OCI-M2 (cell line): ENCODE data around the gene NTRK3.
"Not testable (repeated sequence)": the region's sequence is repeated elsewhere in the genome, so short reads cannot be mapped to it uniquely, and the experiment has no call there.

Experiments
- DNase-seq: peaks from one replicate; lab custom pipeline; 2025; ENCODE audit not compliant: unreplicated experiment; lab: John Stamatoyannopoulos, UW

Gene NTRK3

GRCh38 chr15:88038261-88038660 is 218.3 kb downstream of the NTRK3 start:
- no peak for DNase-seq

- DNase-seq = no peak
Measured at GRCh38 chr15:88036154-88036839, 220.2 kb downstream of the NTRK3 start.

GRCh38 chr15:88035381-88035780 is 221.2 kb downstream of the NTRK3 start:
- DNase-seq = no peak

- DNase-seq = not testable (repeated sequence)
Measured at GRCh38 chr15:88033421-88033820, 223.1 kb downstream of the NTRK3 start.

- DNase-seq = no peak
Measured at GRCh38 chr15:88032787-88033186, 223.8 kb downstream of the NTRK3 start.

- no peak for DNase-seq
Measured at GRCh38 chr15:88031461-88031860, 225.1 kb downstream of the NTRK3 start.

- DNase-seq = no peak
Measured at GRCh38 chr15:88029696-88030095, 226.8 kb downstream of the NTRK3 start.

GRCh38 chr15:88028024-88028423 is 228.5 kb downstream of the NTRK3 start:
- DNase-seq = no peak

- no peak for DNase-seq
Measured at GRCh38 chr15:88023914-88024313, 232.6 kb downstream of the NTRK3 start.

- DNase-seq = no peak
Measured at GRCh38 chr15:88022716-88023115, 233.8 kb downstream of the NTRK3 start.

GRCh38 chr15:88021601-88022000 is 234.9 kb downstream of the NTRK3 start:
- no peak for DNase-seq

- no peak for DNase-seq
Measured at GRCh38 chr15:88020806-88021205, 235.7 kb downstream of the NTRK3 start.

- no peak for DNase-seq
Measured at GRCh38 chr15:88019656-88020055, 236.9 kb downstream of the NTRK3 start.

GRCh38 chr15:88018869-88019641 is 237.5 kb downstream of the NTRK3 start:
- DNase-seq = no peak

- DNase-seq = no peak
Measured at GRCh38 chr15:88017753-88018152, 238.8 kb downstream of the NTRK3 start.

- DNase-seq = no peak
Measured at GRCh38 chr15:88016406-88016805, 240.1 kb downstream of the NTRK3 start.

GRCh38 chr15:88015228-88015860 is 241.2 kb downstream of the NTRK3 start:
- DNase-seq = no peak

- no peak for DNase-seq
Measured at GRCh38 chr15:88014454-88015160, 241.9 kb downstream of the NTRK3 start.

- DNase-seq = no peak
Measured at GRCh38 chr15:88013111-88013510, 243.4 kb downstream of the NTRK3 start.

GRCh38 chr15:88012688-88013087 is 243.9 kb downstream of the NTRK3 start:
- no peak for DNase-seq

- DNase-seq = no peak
Measured at GRCh38 chr15:88012233-88012632, 244.3 kb downstream of the NTRK3 start.
